WERI-Rb-1 (cell line): ENCODE data around the gene CCDC159.
A peak's percentile ranks its signal among the peaks of the same experiment; 100 is the strongest.

Source experiments
- DNase-seq: peaks from one replicate; pipeline ENCODE4 v3.0.0-alpha.2; 2020
- H3K27ac ChIP-seq: fragments of 250-450 bp; sonication (Bioruptor Pico); 2 replicates; pipeline ENCODE4 v1.5.1; 2020; ENCODE audit warnings: mild to moderate bottlenecking, moderate library complexity
- H3K27me3 ChIP-seq: fragments of 250-450 bp; sonication (Bioruptor Pico); 2 replicates; pipeline ENCODE4 v1.5.1; 2021; ENCODE audit warnings: mild to moderate bottlenecking, low read depth, moderate library complexity; ENCODE audit not compliant: insufficient read depth, severe bottlenecking
- H3K36me3 ChIP-seq: fragments of 250-450 bp; sonication (Bioruptor Pico); 2 replicates; pipeline ENCODE4 v1.5.1; 2020; ENCODE audit warnings: mild to moderate bottlenecking, moderate library complexity
- H3K4me3 ChIP-seq: 2 replicates; pipeline ENCODE4 v1.5.1; 2011; ENCODE audit warnings: low read depth, mild to moderate bottlenecking, control low read depth, low read length
- H3K9me3 ChIP-seq: fragments of 250-450 bp; sonication (Bioruptor Pico); 2 replicates; pipeline ENCODE4 v1.5.1; 2021; ENCODE audit warnings: mild to moderate bottlenecking, moderate library complexity; ENCODE audit not compliant: severe bottlenecking
- TF ChIP-seq, protein P1 (sequence below): IDR thresholded peaks from 2 replicates; pipeline ENCODE4 v1.5.1; 2011; ENCODE audit warnings: low read depth, mild to moderate bottlenecking, control low read depth, inconsistent platforms, low read length

CCDC159 gene

DNA sequence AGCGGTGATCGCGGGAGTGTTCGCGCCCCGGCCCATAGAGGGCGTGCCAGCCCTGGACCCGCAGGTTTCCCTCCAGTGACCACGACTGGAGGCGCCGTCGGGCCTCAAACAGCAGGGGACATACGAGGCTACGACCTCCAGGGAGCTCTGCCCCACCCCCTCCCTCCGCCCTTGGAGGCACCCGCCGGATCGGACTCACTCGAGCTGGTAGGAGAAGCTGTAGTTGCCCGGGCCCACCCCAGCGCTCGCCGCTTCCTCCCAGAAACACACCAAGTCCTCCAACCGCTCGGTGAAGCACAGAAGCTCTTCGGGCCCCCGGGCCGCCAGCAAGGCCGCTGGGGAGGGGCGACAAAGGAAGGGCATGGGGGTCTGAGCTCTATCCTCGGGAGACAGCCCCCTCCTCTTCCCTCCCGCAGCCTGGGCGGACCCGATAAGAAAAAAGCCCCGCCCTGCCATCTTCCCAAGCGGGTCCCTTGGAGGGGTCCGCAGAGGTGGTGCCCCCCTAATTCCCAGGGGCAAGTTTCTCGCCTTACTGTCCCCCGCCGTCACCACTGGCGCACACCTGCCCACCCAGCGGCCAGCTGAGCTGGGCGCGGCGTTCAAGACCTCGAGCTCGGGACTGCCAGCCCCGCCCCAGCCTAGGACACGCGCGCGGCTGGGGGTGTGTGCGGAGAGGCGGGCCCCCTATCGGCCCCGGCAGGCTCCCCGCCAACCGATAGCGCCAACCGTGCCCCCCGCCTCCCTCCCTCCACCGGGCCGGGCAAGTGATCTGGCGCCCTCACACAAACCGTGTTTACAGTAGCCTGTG is 36.8 kb downstream of the CCDC159 start:
- H3K27me3 ChIP-seq, result peaks cover 16% of the 10 kb centered on the region
- peak overlapping the region; percentile 56 for H3K4me3 ChIP-seq
- DNase-seq, result peak; percentile 67
- H3K27ac ChIP-seq, result no peak overlapping the region
- no peaks in the 10 kb centered on the region for H3K9me3 ChIP-seq
- TF ChIP-seq, protein P1, sequence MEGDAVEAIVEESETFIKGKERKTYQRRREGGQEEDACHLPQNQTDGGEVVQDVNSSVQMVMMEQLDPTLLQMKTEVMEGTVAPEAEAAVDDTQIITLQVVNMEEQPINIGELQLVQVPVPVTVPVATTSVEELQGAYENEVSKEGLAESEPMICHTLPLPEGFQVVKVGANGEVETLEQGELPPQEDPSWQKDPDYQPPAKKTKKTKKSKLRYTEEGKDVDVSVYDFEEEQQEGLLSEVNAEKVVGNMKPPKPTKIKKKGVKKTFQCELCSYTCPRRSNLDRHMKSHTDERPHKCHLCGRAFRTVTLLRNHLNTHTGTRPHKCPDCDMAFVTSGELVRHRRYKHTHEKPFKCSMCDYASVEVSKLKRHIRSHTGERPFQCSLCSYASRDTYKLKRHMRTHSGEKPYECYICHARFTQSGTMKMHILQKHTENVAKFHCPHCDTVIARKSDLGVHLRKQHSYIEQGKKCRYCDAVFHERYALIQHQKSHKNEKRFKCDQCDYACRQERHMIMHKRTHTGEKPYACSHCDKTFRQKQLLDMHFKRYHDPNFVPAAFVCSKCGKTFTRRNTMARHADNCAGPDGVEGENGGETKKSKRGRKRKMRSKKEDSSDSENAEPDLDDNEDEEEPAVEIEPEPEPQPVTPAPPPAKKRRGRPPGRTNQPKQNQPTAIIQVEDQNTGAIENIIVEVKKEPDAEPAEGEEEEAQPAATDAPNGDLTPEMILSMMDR, result peak; percentile 81
- H3K36me3 ChIP-seq, result no peaks in the 10 kb centered on the region

DNA sequence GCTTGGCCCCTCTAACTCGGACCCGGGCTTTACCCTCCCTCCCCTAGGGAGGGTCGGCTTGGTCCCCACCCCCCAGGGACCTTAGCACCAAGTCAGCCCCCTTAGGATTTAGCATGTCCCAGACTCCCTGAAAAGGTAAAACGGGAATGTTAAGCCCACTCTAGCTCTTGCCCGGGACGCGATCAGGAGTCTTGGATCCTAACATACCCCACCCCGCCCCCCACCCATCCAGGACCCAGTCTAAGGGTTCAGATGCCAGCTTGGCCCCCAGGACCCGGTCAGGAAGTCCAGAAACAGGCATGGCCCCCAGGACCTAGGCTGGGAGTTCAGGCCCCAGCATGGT is 37.4 kb downstream of the CCDC159 start:
- peaks cover 16% of the 10 kb centered on the region for H3K27me3 ChIP-seq
- peak overlapping the region; percentile 56 for H3K4me3 ChIP-seq
- no peaks in the 10 kb centered on the region for H3K36me3 ChIP-seq
- no peak overlapping the region for H3K27ac ChIP-seq
- DNase-seq, result no peak
- TF ChIP-seq, protein P1, result no peak
- H3K9me3 ChIP-seq, result no peaks in the 10 kb centered on the region

DNA sequence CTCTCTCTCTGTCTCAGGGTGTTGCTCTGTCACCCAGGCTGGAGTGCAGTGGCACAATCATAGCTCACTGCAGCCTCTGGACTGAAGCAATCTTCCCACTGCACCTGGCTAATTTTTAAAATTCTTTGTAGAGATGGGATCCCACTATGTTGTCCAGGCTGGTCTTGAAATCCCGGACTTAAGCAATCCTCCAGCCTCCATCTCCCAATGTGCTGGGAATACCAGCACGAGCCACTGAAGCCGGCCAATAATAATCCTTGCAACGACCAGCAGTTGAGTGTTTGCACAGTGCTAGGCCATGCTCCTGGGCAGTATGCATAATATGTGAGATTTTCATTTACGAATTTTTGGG is 38.4 kb downstream of the CCDC159 start:
- no peak for DNase-seq
- Histone ChIP-seq H3K27ac (no peak overlapping the region), H3K27me3 (peaks cover 16% of the 10 kb centered on the region), H3K4me3 (no peak overlapping the region), H3K9me3 (no peaks in the 10 kb centered on the region), H3K36me3 (no peaks in the 10 kb centered on the region)
- TF ChIP-seq, protein P1, result no peak

DNA sequence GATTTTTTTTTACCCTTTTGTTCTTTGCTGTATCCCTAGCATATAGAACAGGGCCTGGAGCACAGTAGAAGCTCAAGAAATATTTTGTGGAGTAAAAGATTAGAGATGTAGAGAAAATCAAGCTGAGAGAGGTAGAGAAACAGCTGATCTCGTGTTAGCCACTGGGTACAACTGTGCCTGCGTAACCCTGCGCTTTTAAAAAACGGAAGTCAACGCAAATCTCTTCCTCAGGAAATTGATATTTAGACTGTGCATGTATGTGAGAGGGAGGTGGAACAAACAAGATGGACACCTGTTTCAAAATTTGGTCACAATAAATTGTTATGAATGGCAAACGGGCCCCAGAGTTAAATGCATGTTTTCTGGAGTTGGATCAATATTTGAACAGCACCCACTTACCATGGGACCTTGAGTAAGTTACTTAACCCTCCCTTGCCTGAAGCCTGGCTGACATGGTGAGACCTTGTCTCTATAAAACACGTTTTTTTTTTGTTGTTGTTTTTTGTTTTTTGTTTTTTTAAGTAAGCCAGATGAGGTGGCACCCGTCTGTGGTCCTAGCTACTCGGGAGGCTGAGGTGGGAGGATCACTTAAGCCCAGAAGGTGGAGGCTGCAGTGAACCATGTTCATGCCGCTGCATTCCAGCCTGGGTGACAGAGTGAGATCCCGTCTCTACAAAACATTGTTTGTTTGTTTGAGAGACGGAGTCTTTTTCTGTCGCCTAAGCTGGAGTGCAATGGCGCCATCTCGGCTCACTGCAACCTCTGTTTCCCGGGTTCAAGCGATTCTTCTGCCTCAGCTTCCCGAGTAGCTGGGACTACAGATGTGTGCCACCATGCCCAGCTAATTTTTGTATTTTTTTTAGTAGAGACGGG is 41.1 kb downstream of the CCDC159 start:
- Histone ChIP-seq H3K4me3 (no peak overlapping the region), H3K9me3 (peaks cover 8% of the 10 kb centered on the region), H3K36me3 (no peaks in the 10 kb centered on the region), H3K27me3 (peaks cover 16% of the 10 kb centered on the region), H3K27ac (no peak overlapping the region)
- TF ChIP-seq, protein P1, result no peak
- no peak for DNase-seq

DNA sequence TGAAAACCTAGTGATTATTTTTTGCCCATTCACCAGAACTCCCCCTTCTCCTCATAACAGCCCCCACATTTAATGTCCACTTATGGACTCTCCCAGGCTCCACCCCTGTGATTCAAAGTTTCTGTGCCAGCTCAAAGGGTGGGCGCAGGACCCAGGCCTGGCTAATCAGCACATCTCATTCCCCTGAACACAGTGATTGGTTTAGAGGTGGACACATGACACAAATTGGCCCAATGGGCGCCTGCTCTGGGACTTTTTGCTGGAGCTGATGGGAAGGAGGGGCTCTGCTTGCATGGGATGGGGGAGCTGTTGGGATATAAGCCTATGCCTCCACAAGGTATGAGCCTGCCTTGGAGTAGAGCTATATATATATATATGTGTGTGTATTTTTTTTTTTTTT is 44.0 kb downstream of the CCDC159 start:
- no peak for DNase-seq
- TF ChIP-seq, protein P1, result no peak
- no peaks in the 10 kb centered on the region for H3K36me3 ChIP-seq
- no peak overlapping the region for H3K4me3 ChIP-seq
- peaks cover 8% of the 10 kb centered on the region for H3K9me3 ChIP-seq
- H3K27ac ChIP-seq, result no peak overlapping the region
- H3K27me3 ChIP-seq, result no peaks in the 10 kb centered on the region
